ENCODE measurements around the gene PRDM2. TPM values are rescaled to one million over a fixed set of nuclear protein-coding genes. Genes with fewer than 3 reads are reported as not detected.

PRDM2 gene
- total and polyA plus RNA-seq, 2 of the 13 experiments (the other 11 are each of a cell fraction or from before 2014, with no cell fraction given) = 4.0 to 6.5 TPM

GRCh38 chr1:13748610-13749505 is 48.9 kb downstream of the PRDM2 start (continued):
- TF ChIP-seq ZMAT3 (CRISPR knock-in tag; conservative IDR thresholded peaks at IDR 0.05) (no peak), ZNF639 (CRISPR knock-in tag; conservative IDR thresholded peaks at IDR 0.05) (no peak), KLF16 (CRISPR knock-in tag; IDR thresholded peaks at IDR 0.05) (0 out of 4 replicates have a peak, but pooled peaks of 1 of the 2 experiments have one; percentile 22), SP2 (CRISPR knock-in tag; IDR thresholded peaks at IDR 0.05) (peak; percentile 75; the same call in 1 of the 2 replicates), ZNF572 (CRISPR knock-in tag; IDR thresholded peaks at IDR 0.05) (no peak), STAT5B (CRISPR knock-in tag; IDR thresholded peaks at IDR 0.05) (no peak), ZZZ3 (CRISPR knock-in tag; IDR thresholded peaks at IDR 0.05; ENCODE audit: borderline replicate concordance) (no peak), PITX1 (CRISPR knock-in tag; IDR thresholded peaks at IDR 0.05) (peak; percentile 39; the same call in 1 of the 2 replicates), ZNF160 (CRISPR knock-in tag; IDR thresholded peaks at IDR 0.05) (no peak), HDAC1 (CRISPR knock-in tag; IDR thresholded peaks at IDR 0.05) (peak; percentile 18; the same call in 1 of the 2 replicates), KLF12 (CRISPR knock-in tag; IDR thresholded peaks at IDR 0.05; ENCODE audit: borderline replicate concordance) (no peak), ZBTB8A (CRISPR knock-in tag; IDR thresholded peaks at IDR 0.05; ENCODE audit: borderline replicate concordance, low read depth) (no peak), TOE1 (CRISPR knock-in tag; IDR thresholded peaks at IDR 0.05) (no peak), NFKBIZ (CRISPR knock-in tag; IDR thresholded peaks at IDR 0.05) (no peak), SNAPC2 (CRISPR knock-in tag; IDR thresholded peaks at IDR 0.05) (no peak), ZNF547 (CRISPR knock-in tag; IDR thresholded peaks at IDR 0.05) (no peak; the same call in 1 of the 2 replicates), MBD4 (IDR thresholded peaks at IDR 0.05; ENCODE audit: borderline replicate concordance, low read length) (no peak), ESRRA (CRISPR knock-in tag; IDR thresholded peaks at IDR 0.05; ENCODE audit: low read depth) (no peak), RFX3 (CRISPR knock-in tag; IDR thresholded peaks at IDR 0.05) (no peak), FOXK1 (CRISPR knock-in tag; IDR thresholded peaks at IDR 0.05; ENCODE audit: borderline replicate concordance, low read depth) (no peak), MTF2 (CRISPR knock-in tag; IDR thresholded peaks at IDR 0.05; ENCODE audit: borderline replicate concordance) (no peak), ZNF644 (CRISPR knock-in tag; IDR thresholded peaks at IDR 0.05; ENCODE audit: low read depth) (no peak), MXD3 (CRISPR knock-in tag; IDR thresholded peaks at IDR 0.05) (no peak), BATF2 (CRISPR knock-in tag; IDR thresholded peaks at IDR 0.05) (no peak), SMC3 (IDR thresholded peaks at IDR 0.05; ENCODE audit: low read length) (no peak), ZFP62 (CRISPR knock-in tag; IDR thresholded peaks at IDR 0.05) (no peak), MNT (IDR thresholded peaks at IDR 0.05) (no peak), SMARCC2 (IDR thresholded peaks at IDR 0.05) (no peak), ARID2 (CRISPR knock-in tag; IDR thresholded peaks at IDR 0.05; ENCODE audit: borderline replicate concordance) (no peak)

Data from HepG2 (cell line).